Liver (tissue), 3 donors: ENCODE results near the gene NLRP14.

Source experiments
- ATF3 ChIP-seq: IDR thresholded peaks from 2 replicates; pipeline ENCODE4 v1.6.1; 2016; ENCODE audit warnings: antibody characterized with exemption
- CTCF ChIP-seq: fragments of 150-350 bp; IDR thresholded peaks from 2 replicates; pipeline ENCODE4 v1.5.1; 2017; ENCODE audit warnings: improper control_type of control experiment, low read depth, low read length; ENCODE audit not compliant: missing input control
- GABPA ChIP-seq, 2 donors: IDR thresholded peaks in 1 of 2; conservative IDR thresholded peaks in 1 of 2; 2 replicates each; pipeline ENCODE4 v1.6.1; 2016; ENCODE audit warnings: antibody characterized with exemption in 2 of 2, mild to moderate bottlenecking in 1 of 2, moderate library complexity in 1 of 2
- MAX ChIP-seq: IDR thresholded peaks from 2 replicates; pipeline ENCODE4 v1.6.1; 2016; ENCODE audit warnings: antibody characterized with exemption
- NR2F2 ChIP-seq: IDR thresholded peaks from 2 replicates; pipeline ENCODE4 v1.6.1; 2016; ENCODE audit warnings: antibody characterized with exemption
- RAD21 ChIP-seq, 2 donors: IDR thresholded peaks; 2 replicates each; pipeline ENCODE4 v1.6.1; 2016; ENCODE audit warnings: antibody characterized with exemption in 2 of 2, mild to moderate bottlenecking in 2 of 2
- REST ChIP-seq: IDR thresholded peaks from 2 replicates; pipeline ENCODE4 v1.6.1; 2016; ENCODE audit warnings: antibody characterized with exemption, mild to moderate bottlenecking
- SP1 ChIP-seq: IDR thresholded peaks from 2 replicates; pipeline ENCODE4 v1.6.1; 2018; ENCODE audit warnings: antibody characterized with exemption, mild to moderate bottlenecking
- ZBTB33 ChIP-seq: IDR thresholded peaks from 2 replicates; pipeline ENCODE4 v1.6.1; 2016; ENCODE audit warnings: antibody characterized with exemption
- donor health status: healthy.
- donor health status: healthy.

- TF ChIP-seq CTCF = no peak
- no peak for TF ChIP-seq REST
- no peak for TF ChIP-seq ZBTB33
- TF ChIP-seq MAX = no peak
- no peak for TF ChIP-seq GABPA (IDR thresholded peaks at IDR 0.05 in 1 of 2, conservative IDR thresholded peaks at IDR 0.05 in 1 of 2)
- no peak for TF ChIP-seq SP1
- TF ChIP-seq ATF3 = no peak
- TF ChIP-seq RAD21 (IDR thresholded peaks at IDR 0.05) = no peak
- no peak for TF ChIP-seq NR2F2
Measured at GRCh38 chr11:7116370-7116769, 96.1 kb downstream of the NLRP14 start.
